ENCODE measurements around the gene GPBAR1. TPM values are rescaled to one million over a fixed set of nuclear protein-coding genes. Genes with fewer than 3 reads are reported as not detected.

Gene GPBAR1
- total and polyA plus RNA-seq, 9 donors: 0.28 to 3.8 (median 2.1) TPM

DNA sequence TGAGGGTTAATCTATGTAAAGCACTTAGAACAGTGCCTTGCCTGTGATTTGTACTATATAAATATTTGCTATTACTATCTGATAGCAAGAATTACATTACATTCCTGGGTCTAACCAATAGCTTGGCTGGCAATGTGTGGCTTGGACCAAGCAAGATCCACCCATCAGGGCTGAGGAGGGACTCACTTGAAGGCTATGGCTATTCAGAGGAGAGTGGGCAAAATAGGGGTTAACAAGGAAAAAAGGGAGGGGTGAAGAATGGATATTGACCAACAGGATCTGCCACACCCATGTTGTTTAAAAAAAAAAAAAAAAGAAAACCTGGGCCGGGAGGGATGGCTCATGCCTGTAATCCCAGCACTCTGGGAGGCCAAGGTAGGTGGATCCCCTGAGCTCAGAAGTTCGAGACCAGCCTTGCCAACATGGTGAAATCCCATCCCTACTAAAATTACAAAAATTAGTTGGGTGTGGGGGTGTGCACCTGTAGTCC lies 51.5 kb downstream of the GPBAR1 start:
- Histone ChIP-seq H3K27ac (no peak overlapping the region), H3K4me3 (no peak overlapping the region), H3K36me3 (no peaks in the 10 kb centered on the region), H3K9me3 (no peaks in the 10 kb centered on the region), H3K27me3 (no peaks in the 10 kb centered on the region), H3K4me1 (ENCODE audit: insufficient read depth) (peaks cover 2% of the 10 kb centered on the region)
- intact Hi-C loops (cut with DNase I): no loop called here
- DNase-seq: no peak
- WGBS, 3 donors: 71 to 83% (median 80%) methylated on average over 2 of the region's 2 CpGs
- TF ChIP-seq, protein P1, sequence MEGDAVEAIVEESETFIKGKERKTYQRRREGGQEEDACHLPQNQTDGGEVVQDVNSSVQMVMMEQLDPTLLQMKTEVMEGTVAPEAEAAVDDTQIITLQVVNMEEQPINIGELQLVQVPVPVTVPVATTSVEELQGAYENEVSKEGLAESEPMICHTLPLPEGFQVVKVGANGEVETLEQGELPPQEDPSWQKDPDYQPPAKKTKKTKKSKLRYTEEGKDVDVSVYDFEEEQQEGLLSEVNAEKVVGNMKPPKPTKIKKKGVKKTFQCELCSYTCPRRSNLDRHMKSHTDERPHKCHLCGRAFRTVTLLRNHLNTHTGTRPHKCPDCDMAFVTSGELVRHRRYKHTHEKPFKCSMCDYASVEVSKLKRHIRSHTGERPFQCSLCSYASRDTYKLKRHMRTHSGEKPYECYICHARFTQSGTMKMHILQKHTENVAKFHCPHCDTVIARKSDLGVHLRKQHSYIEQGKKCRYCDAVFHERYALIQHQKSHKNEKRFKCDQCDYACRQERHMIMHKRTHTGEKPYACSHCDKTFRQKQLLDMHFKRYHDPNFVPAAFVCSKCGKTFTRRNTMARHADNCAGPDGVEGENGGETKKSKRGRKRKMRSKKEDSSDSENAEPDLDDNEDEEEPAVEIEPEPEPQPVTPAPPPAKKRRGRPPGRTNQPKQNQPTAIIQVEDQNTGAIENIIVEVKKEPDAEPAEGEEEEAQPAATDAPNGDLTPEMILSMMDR (IDR thresholded peaks at IDR 0.05): no peak

DNA sequence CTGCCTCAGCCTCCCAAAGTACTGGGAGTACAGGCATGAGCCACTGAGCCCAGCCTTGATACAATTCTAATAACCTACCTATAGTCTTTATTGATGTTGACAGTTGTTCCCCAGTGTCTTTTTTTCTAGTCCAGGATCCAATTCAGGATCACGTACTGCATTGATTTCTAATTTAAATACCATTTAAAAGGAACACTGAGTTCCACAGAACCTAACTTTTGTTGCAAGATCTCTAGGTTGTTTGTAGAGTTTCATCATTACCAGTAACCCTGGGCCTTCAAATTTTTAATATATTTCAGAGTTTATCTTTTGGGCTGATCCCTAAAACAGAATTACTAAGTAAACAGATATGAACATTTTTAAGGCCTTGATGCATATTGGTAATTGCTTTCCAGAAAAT lies 52.5 kb downstream of the GPBAR1 start:
- TF ChIP-seq, protein P1 (IDR thresholded peaks at IDR 0.05): no peak
- no peak for TF ChIP-seq POLR2A (IDR thresholded peaks at IDR 0.05)
- no peak for TF ChIP-seq EP300 (IDR thresholded peaks at IDR 0.05)
- no peak for DNase-seq
- no peak overlapping the region for H3K27ac ChIP-seq
- no peaks in the 10 kb centered on the region for H3K36me3 ChIP-seq
- H3K4me3 ChIP-seq: no peak overlapping the region
- H3K9me3 ChIP-seq: no peaks in the 10 kb centered on the region
- intact Hi-C loops (cut with DNase I): no loop called here
- 84 to 97% (median 88%) methylated on average over 1 of the region's 1 CpG for WGBS, 3 donors
- H3K4me1 ChIP-seq (ENCODE audit: insufficient read depth): peaks cover 2% of the 10 kb centered on the region
- no peaks in the 10 kb centered on the region for H3K27me3 ChIP-seq

Small RNA genes lying within 50 kb of the gene (microRNA-seq; reads per million reads assigned to microRNA genes)
- 3.0 to 4.4 (median 3.8) reads per million in 3 donors for gene MIR6513

Other genes starting within 250 kb of the GPBAR1 start
- gene RUFY4, start 191.8 kb upstream of the GPBAR1 start, total RNA-seq: under 1 TPM in 3 of 7 donors, not detected in 4; 0.11 to 0.97 (median 0.62) TPM
- under 1 TPM; 0.10 to 0.57 TPM for gene RUFY4, start 191.8 kb upstream of the GPBAR1 start, polyA plus RNA-seq
- gene CXCR2, start 135.0 kb upstream of the GPBAR1 start, total RNA-seq: under 1 TPM in 5 of 7 donors, not detected in 2; 0.12 to 0.35 (median 0.33) TPM
- 1 to 10 TPM in 1 of 2 donors, under 1 TPM in 1; 0.08 to 3.0 TPM for gene CXCR2, start 135.0 kb upstream of the GPBAR1 start, polyA plus RNA-seq
- gene CXCR1, start 94.1 kb upstream of the GPBAR1 start, total RNA-seq: under 1 TPM in 4 of 7 donors, not detected in 3; 0.10 to 0.43 (median 0.32) TPM
- gene CXCR1, start 94.1 kb upstream of the GPBAR1 start, polyA plus RNA-seq: 1 to 10 TPM in 1 of 2 donors, under 1 TPM in 1; 0.04 to 1.4 TPM
- 100 to 1,000 TPM; 135 to 229 (median 166) TPM for gene ARPC2, start 43.8 kb upstream of the GPBAR1 start, total RNA-seq
- gene ARPC2, start 43.8 kb upstream of the GPBAR1 start, polyA plus RNA-seq: 100 to 1,000 TPM; 170 to 357 TPM
- gene AAMP, start 9.1 kb downstream of the GPBAR1 start, total RNA-seq: 100 to 1,000 TPM in 5 of 7 donors, 10 to 100 TPM in 2; 86.5 to 123 (median 106) TPM
- gene AAMP, start 9.1 kb downstream of the GPBAR1 start, polyA plus RNA-seq: 100 to 1,000 TPM in 1 of 2 donors, 10 to 100 TPM in 1; 71.1 to 144 TPM
- gene PNKD, start 9.5 kb downstream of the GPBAR1 start, total RNA-seq: 10 to 100 TPM; 37.3 to 59.6 (median 48.1) TPM
- gene PNKD, start 9.5 kb downstream of the GPBAR1 start, polyA plus RNA-seq: 10 to 100 TPM; 23.3 to 74.5 TPM
- 100 to 1,000 TPM in 6 of 7 donors, 10 to 100 TPM in 1; 80.6 to 137 (median 114) TPM for gene TMBIM1, start 31.5 kb downstream of the GPBAR1 start, total RNA-seq
- 100 to 1,000 TPM; 106 to 259 TPM for gene TMBIM1, start 31.5 kb downstream of the GPBAR1 start, polyA plus RNA-seq
- gene CATIP, start 95.8 kb downstream of the GPBAR1 start, total RNA-seq: 1 to 10 TPM in 5 of 7 donors, not detected in 2; 1.2 to 9.4 (median 1.4) TPM
- gene CATIP, start 95.8 kb downstream of the GPBAR1 start, polyA plus RNA-seq: under 1 TPM in 1 of 2 donors, not detected in 1; 0.12 TPM
- 10 to 100 TPM in 3 of 7 donors, 1 to 10 TPM in 4; 1.0 to 28.9 (median 8.7) TPM for gene SLC11A1, start 121.3 kb downstream of the GPBAR1 start, total RNA-seq
- gene SLC11A1, start 121.3 kb downstream of the GPBAR1 start, polyA plus RNA-seq: 1 to 10 TPM in 1 of 2 donors, under 1 TPM in 1; 0.83 to 3.0 TPM
- gene CTDSP1, start 138.9 kb downstream of the GPBAR1 start, total RNA-seq: 100 to 1,000 TPM in 5 of 7 donors, 10 to 100 TPM in 2; 68.8 to 211 (median 159) TPM
- gene CTDSP1, start 138.9 kb downstream of the GPBAR1 start, polyA plus RNA-seq: 100 to 1,000 TPM in 1 of 2 donors, 10 to 100 TPM in 1; 38.6 to 135 TPM
- 1 to 10 TPM in 1 of 7 donors, under 1 TPM in 1, not detected in 5; 0.38 to 1.3 TPM for gene VIL1, start 158.1 kb downstream of the GPBAR1 start, total RNA-seq
- gene VIL1, start 158.1 kb downstream of the GPBAR1 start, polyA plus RNA-seq: under 1 TPM in 1 of 2 donors, not detected in 1; 0.05 TPM

Data from ovary (tissue), 9 donors.